Subcutaneous adipose tissue (tissue), 4 donors: ENCODE results near the gene WWOX. TPM values are rescaled to one million over a fixed set of nuclear protein-coding genes. Genes with fewer than 3 reads are reported as not detected.

Experiments
- CTCF ChIP-seq: fragments of 450-650 bp; IDR thresholded peaks from one replicate; pipeline ENCODE4 v1.5.1; 2016; ENCODE audit warnings: low read depth, mild to moderate bottlenecking, control low read depth, antibody characterized with exemption, moderate library complexity
- total RNA-seq, 4 donors: library from RNA; depleted of rRNA; stranded (reverse); fragments of >200 nt; gene quantifications; one replicate each; pipeline ENCODE4 v1.1.0, GENCODE V29; 2016

Gene WWOX
- total RNA-seq, 4 donors from 2014 or later: 31.4 to 67.8 (median 46.0) TPM

GRCh38 chr16:78792952-78793351, 693.5 kb downstream of the WWOX start:
- TF ChIP-seq CTCF: no peak

GRCh38 chr16:78794581-78795250, 695.3 kb downstream of the WWOX start:
- no peak for TF ChIP-seq CTCF

- TF ChIP-seq CTCF: no peak
These were observed 696.0 kb downstream of the WWOX start for GRCh38 chr16:78795433-78795832.

- TF ChIP-seq CTCF: no peak
These were observed 696.9 kb downstream of the WWOX start for GRCh38 chr16:78796221-78796866.

GRCh38 chr16:78799429-78799828, 700.0 kb downstream of the WWOX start:
- TF ChIP-seq CTCF: no peak

GRCh38 chr16:78800523-78800922, 701.1 kb downstream of the WWOX start:
- no peak for TF ChIP-seq CTCF

GRCh38 chr16:78804058-78804735, 704.7 kb downstream of the WWOX start:
- TF ChIP-seq CTCF: no peak
